Measurements from ENCODE around the gene RER1.
"Not testable (repeated sequence)": the region's sequence is repeated elsewhere in the genome, so short reads cannot be mapped to it uniquely, and the experiment has no call there.

RER1 gene

DNA sequence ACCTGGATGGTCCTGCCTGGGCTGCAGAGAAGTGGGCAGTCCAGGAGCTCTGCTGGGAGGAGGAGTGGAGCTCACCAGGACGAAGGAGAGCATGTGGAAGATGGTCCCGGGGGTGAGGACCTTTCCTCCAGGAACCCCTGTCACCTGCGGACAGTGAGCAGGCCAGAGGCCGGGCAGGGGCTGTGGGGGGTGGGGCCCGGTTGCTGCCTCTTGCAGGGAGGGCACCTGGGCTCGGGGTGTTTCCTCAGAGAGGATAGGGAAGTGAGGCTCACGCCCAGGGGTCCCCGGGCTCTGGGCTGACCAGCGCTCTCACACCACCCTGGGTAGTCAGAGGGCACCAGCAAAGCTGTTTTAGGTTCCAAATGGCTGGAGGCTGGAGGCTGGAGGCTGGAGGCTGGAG, 43.5 kb downstream of the RER1 start:
- no peak overlapping the region for H3K4me3 ChIP-seq (ENCODE audit: low read length)
- WGBS: 88% methylated on average over 9 of the region's 9 CpGs
- H3K9ac ChIP-seq (ENCODE audit: low read depth, low read length): no peak overlapping the region
- H3K27me3 ChIP-seq (ENCODE audit: insufficient read depth, low read length): no peaks in the 10 kb centered on the region
- no peak overlapping the region for H3K27ac ChIP-seq (ENCODE audit: low read depth, low read length)
- H3K4me1 ChIP-seq (ENCODE audit: insufficient read depth, low read length): no peaks in the 10 kb centered on the region
- 0 out of 2 replicates have a peak, but pooled peaks cover under 1% of the 10 kb centered on the region for H3K9me3 ChIP-seq (ENCODE audit: insufficient read depth, low read depth, low read length)
- no peaks in the 10 kb centered on the region for H3K36me3 ChIP-seq (ENCODE audit: insufficient read depth, low read length)

- no peaks in the 10 kb centered on the region for H3K9me3 ChIP-seq (ENCODE audit: insufficient read depth, low read depth, low read length)
- no peak overlapping the region for H3K27ac ChIP-seq (ENCODE audit: low read depth, low read length)
- no peaks in the 10 kb centered on the region for H3K36me3 ChIP-seq (ENCODE audit: insufficient read depth, low read length)
- H3K27me3 ChIP-seq (ENCODE audit: insufficient read depth, low read length): no peaks in the 10 kb centered on the region
- no peak overlapping the region for H3K4me3 ChIP-seq (ENCODE audit: low read length)
- 73% methylated on average over 2 of the region's 2 CpGs for WGBS
- no peak overlapping the region for H3K9ac ChIP-seq (ENCODE audit: low read depth, low read length)
- H3K4me1 ChIP-seq (ENCODE audit: insufficient read depth, low read length): no peaks in the 10 kb centered on the region
These were observed 44.2 kb downstream of the RER1 start for GRCh38 chr1:2435746-2436355.

DNA sequence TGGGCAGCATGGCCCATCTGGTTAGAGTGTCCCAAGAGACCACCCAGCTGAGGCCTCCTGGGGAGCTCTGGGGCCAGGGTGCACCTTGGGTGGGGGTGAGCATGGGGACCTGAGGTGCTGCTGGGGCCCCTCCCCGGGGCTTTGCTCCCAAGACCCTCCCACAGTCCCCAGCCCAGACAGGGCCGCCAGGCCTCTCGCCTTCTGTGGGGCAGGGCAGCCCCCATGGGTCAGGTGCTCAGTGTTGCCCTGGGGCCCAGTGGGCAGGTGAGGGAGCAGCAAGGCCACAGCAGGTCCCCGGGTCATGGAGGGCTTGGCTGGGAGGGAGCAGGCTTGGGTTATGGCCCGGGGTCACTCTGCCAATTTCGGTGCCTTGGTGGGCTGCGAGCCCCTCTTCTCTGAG, 45.2 kb downstream of the RER1 start:
- Histone ChIP-seq H3K4me3 (ENCODE audit: low read length) (no peak overlapping the region), H3K4me1 (ENCODE audit: insufficient read depth, low read length) (no peaks in the 10 kb centered on the region), H3K9ac (ENCODE audit: low read depth, low read length) (no peak overlapping the region), H3K36me3 (ENCODE audit: insufficient read depth, low read length) (no peaks in the 10 kb centered on the region), H3K27ac (ENCODE audit: low read depth, low read length) (no peak overlapping the region), H3K9me3 (ENCODE audit: insufficient read depth, low read depth, low read length) (no peaks in the 10 kb centered on the region), H3K27me3 (ENCODE audit: insufficient read depth, low read length) (peaks cover 5% of the 10 kb centered on the region)
- 86% methylated on average over 7 of the region's 7 CpGs for WGBS

DNA sequence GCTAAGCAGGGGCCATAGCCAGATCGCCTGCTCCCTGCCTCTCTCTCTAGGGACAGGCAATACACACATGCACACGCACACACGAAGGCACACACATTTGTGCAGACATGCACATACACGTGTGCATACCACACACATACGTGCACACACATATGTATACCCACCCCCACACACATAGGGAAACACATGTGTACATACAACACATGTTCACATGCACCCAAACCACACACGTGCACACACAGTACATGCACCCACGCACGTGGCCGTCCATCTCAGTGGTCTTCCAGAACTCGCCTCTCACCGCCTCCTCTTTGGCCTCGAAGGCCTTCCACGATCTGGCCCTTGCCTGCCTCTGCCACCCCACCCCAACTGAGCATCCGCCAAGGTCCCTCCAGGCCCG, 46.0 kb downstream of the RER1 start:
- H3K4me3 ChIP-seq (ENCODE audit: low read length): no peak overlapping the region
- H3K4me1 ChIP-seq (ENCODE audit: insufficient read depth, low read length): no peaks in the 10 kb centered on the region
- no peaks in the 10 kb centered on the region for H3K9me3 ChIP-seq (ENCODE audit: insufficient read depth, low read depth, low read length)
- WGBS: 93% methylated on average over 15 of the region's 15 CpGs
- no peaks in the 10 kb centered on the region for H3K36me3 ChIP-seq (ENCODE audit: insufficient read depth, low read length)
- H3K27ac ChIP-seq (ENCODE audit: low read depth, low read length): no peak overlapping the region
- peaks cover 12% of the 10 kb centered on the region for H3K27me3 ChIP-seq (ENCODE audit: insufficient read depth, low read length)
- H3K9ac ChIP-seq (ENCODE audit: low read depth, low read length): no peak overlapping the region

DNA sequence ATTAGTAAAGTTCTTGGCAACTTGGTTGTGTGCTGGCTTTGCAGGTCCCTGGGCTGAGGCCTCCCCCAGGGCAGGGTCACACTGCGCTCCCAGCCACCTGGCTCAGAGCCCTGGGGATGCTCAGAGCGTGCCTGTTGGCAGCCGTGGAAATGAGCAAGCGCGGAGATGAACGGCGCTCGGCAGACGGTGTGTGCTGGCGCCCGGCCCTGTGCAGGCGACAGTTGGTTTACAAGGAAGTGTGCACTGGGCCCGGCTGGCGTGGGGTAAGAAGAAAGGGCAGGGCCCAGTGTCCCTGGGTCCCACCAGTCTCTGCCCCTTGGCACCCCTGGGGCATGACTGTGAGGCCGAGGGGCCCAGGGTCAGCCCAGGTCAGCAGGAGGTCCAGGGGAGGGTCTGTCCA, 46.4 kb downstream of the RER1 start:
- WGBS: 94% methylated on average over 15 of the region's 15 CpGs
- Histone ChIP-seq H3K9ac (ENCODE audit: low read depth, low read length) (no peak overlapping the region), H3K9me3 (ENCODE audit: insufficient read depth, low read depth, low read length) (no peaks in the 10 kb centered on the region), H3K4me3 (ENCODE audit: low read length) (no peak overlapping the region), H3K27ac (ENCODE audit: low read depth, low read length) (no peak overlapping the region), H3K36me3 (ENCODE audit: insufficient read depth, low read length) (no peaks in the 10 kb centered on the region), H3K4me1 (ENCODE audit: insufficient read depth, low read length) (no peaks in the 10 kb centered on the region), H3K27me3 (ENCODE audit: insufficient read depth, low read length) (peaks cover 16% of the 10 kb centered on the region)

GRCh38 chr1:2438641-2439040, 47.0 kb downstream of the RER1 start:
- no peak overlapping the region for H3K9ac ChIP-seq (ENCODE audit: low read depth, low read length)
- no peaks in the 10 kb centered on the region for H3K9me3 ChIP-seq (ENCODE audit: insufficient read depth, low read depth, low read length)
- H3K4me3 ChIP-seq (ENCODE audit: low read length): no peak overlapping the region
- 93% methylated on average over 14 of the region's 14 CpGs for WGBS
- peaks cover 22% of the 10 kb centered on the region for H3K27me3 ChIP-seq (ENCODE audit: insufficient read depth, low read length)
- H3K4me1 ChIP-seq (ENCODE audit: insufficient read depth, low read length): no peaks in the 10 kb centered on the region
- H3K27ac ChIP-seq (ENCODE audit: low read depth, low read length): no peak overlapping the region
- no peaks in the 10 kb centered on the region for H3K36me3 ChIP-seq (ENCODE audit: insufficient read depth, low read length)

GRCh38 chr1:2439369-2439768, 47.7 kb downstream of the RER1 start:
- no peaks in the 10 kb centered on the region for H3K4me1 ChIP-seq (ENCODE audit: insufficient read depth, low read length)
- 92% methylated on average over 15 of the region's 15 CpGs for WGBS
- no peak overlapping the region for H3K4me3 ChIP-seq (ENCODE audit: low read length)
- no peak overlapping the region for H3K9ac ChIP-seq (ENCODE audit: low read depth, low read length)
- no peaks in the 10 kb centered on the region for H3K9me3 ChIP-seq (ENCODE audit: insufficient read depth, low read depth, low read length)
- no peak overlapping the region for H3K27ac ChIP-seq (ENCODE audit: low read depth, low read length)
- H3K27me3 ChIP-seq (ENCODE audit: insufficient read depth, low read length): peaks cover 30% of the 10 kb centered on the region
- no peaks in the 10 kb centered on the region for H3K36me3 ChIP-seq (ENCODE audit: insufficient read depth, low read length)

- not testable (repeated sequence) for H3K9me3 ChIP-seq (ENCODE audit: insufficient read depth, low read depth, low read length); H3K27ac ChIP-seq (ENCODE audit: low read depth, low read length); H3K4me1 ChIP-seq (ENCODE audit: insufficient read depth, low read length); H3K9ac ChIP-seq (ENCODE audit: low read depth, low read length); H3K36me3 ChIP-seq (ENCODE audit: insufficient read depth, low read length); H3K4me3 ChIP-seq (ENCODE audit: low read length)
- H3K27me3 ChIP-seq (ENCODE audit: insufficient read depth, low read length): peaks cover 39% of the 10 kb centered on the region
- WGBS: 95% methylated on average over 23 of the region's 23 CpGs
These were observed 48.7 kb downstream of the RER1 start for GRCh38 chr1:2440346-2440745.

DNA sequence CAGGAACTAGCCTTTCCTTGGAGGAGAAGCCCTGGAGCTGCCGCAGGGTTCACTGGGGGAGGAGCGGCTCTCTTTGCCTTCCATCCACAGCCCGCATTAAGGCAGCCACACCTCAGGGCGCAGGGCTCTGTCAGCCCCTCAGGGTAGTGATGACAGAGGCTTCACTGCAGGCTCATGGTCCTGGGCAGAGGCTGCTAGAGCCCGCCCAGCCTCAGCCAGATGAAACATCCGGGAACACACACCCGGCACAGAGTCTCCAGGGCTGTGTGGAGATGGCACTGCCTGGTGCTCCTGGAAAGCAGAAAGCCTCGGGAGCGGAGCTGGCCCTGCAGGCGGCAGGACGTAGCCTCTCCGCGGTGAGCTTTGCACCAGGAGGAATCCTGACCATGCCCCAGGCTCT, 50.1 kb downstream of the RER1 start:
- Histone ChIP-seq H3K4me3 (ENCODE audit: low read length) (no peak overlapping the region), H3K36me3 (ENCODE audit: insufficient read depth, low read length) (no peaks in the 10 kb centered on the region), H3K27ac (ENCODE audit: low read depth, low read length) (no peak overlapping the region), H3K27me3 (ENCODE audit: insufficient read depth, low read length) (peaks cover 39% of the 10 kb centered on the region), H3K9ac (ENCODE audit: low read depth, low read length) (no peak overlapping the region), H3K4me1 (ENCODE audit: insufficient read depth, low read length) (peaks cover 3% of the 10 kb centered on the region; the same call in 1 of the 2 replicates), H3K9me3 (ENCODE audit: insufficient read depth, low read depth, low read length) (no peaks in the 10 kb centered on the region)
- 82% methylated on average over 13 of the region's 13 CpGs for WGBS

DNA sequence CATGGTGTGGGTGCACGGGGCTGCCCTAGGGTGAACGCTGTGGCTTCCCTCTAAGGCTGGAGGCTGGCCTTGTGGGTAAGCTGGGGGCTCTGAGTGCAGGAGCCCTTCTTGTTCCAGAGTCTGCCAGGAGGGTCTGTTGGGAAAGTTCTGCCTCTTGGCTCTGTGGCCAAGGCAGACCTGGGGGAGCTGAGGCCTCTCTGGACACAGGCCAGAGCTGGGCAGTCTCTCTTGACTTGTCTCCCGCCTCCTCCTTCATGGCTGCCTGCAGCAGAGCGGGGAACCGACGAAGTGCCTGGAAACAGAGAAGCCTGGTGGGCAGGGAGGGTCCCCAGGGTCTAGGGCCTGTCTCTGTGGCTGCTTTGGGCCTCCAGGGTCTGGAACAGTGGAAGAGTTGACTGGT, 51.0 kb downstream of the RER1 start:
- Histone ChIP-seq H3K27me3 (ENCODE audit: insufficient read depth, low read length) (peaks cover 39% of the 10 kb centered on the region), H3K36me3 (ENCODE audit: insufficient read depth, low read length) (no peaks in the 10 kb centered on the region), H3K4me3 (ENCODE audit: low read length) (no peak overlapping the region), H3K27ac (ENCODE audit: low read depth, low read length) (no peak overlapping the region), H3K9ac (ENCODE audit: low read depth, low read length) (no peak overlapping the region), H3K4me1 (ENCODE audit: insufficient read depth, low read length) (peaks cover 7% of the 10 kb centered on the region; the same call in 1 of the 2 replicates), H3K9me3 (ENCODE audit: insufficient read depth, low read depth, low read length) (no peaks in the 10 kb centered on the region)
- 88% methylated on average over 6 of the region's 6 CpGs for whole genome bisulfite sequencing

GRCh38 chr1:2443277-2444137, 51.9 kb downstream of the RER1 start:
- H3K27me3 ChIP-seq (ENCODE audit: insufficient read depth, low read length): peaks cover 39% of the 10 kb centered on the region
- H3K9me3 ChIP-seq (ENCODE audit: insufficient read depth, low read depth, low read length): no peaks in the 10 kb centered on the region
- no peak overlapping the region for H3K9ac ChIP-seq (ENCODE audit: low read depth, low read length)
- H3K4me1 ChIP-seq (ENCODE audit: insufficient read depth, low read length): peaks cover 7% of the 10 kb centered on the region; the same call in 1 of the 2 replicates
- H3K27ac ChIP-seq (ENCODE audit: low read depth, low read length): no peak overlapping the region
- H3K36me3 ChIP-seq (ENCODE audit: insufficient read depth, low read length): no peaks in the 10 kb centered on the region
- WGBS: 4% methylated on average over 107 of the region's 107 CpGs
- H3K4me3 ChIP-seq (ENCODE audit: low read length): peak overlapping the region; percentile 32

Data from HUES64 (cell line).